ENCODE measurements around the gene TBCD.

Gene TBCD

GRCh38 chr17:82927661-82928601 is 176.1 kb downstream of the TBCD start:
- DNase-seq: no peak

GRCh38 chr17:82929011-82929622 is 177.3 kb downstream of the TBCD start:
- no peak for DNase-seq

- DNase-seq: no peak
Observed at GRCh38 chr17:82929676-82930042, 177.8 kb downstream of the TBCD start.

GRCh38 chr17:82930043-82930923 is 178.4 kb downstream of the TBCD start:
- peak; percentile 25 for DNase-seq

GRCh38 chr17:82930924-82931698 is 179.2 kb downstream of the TBCD start:
- peak; percentile 26 for DNase-seq

GRCh38 chr17:82931699-82932517 is 180.0 kb downstream of the TBCD start:
- peak; percentile 17 for DNase-seq

- DNase-seq: peak; percentile 13
Observed at GRCh38 chr17:82932518-82933310, 180.8 kb downstream of the TBCD start.

GRCh38 chr17:82933911-82934310 is 182.0 kb downstream of the TBCD start:
- no peak for DNase-seq

GRCh38 chr17:82935966-82936767 is 184.3 kb downstream of the TBCD start:
- peak; percentile 16 for DNase-seq

GRCh38 chr17:82936768-82937171 is 184.9 kb downstream of the TBCD start:
- DNase-seq: no peak

- peak; percentile 24 for DNase-seq
Observed at GRCh38 chr17:82937411-82938371, 185.8 kb downstream of the TBCD start.

GRCh38 chr17:82938486-82938872 is 186.6 kb downstream of the TBCD start:
- DNase-seq: peak; percentile 8

GRCh38 chr17:82938873-82939620 is 187.2 kb downstream of the TBCD start:
- DNase-seq: peak; percentile 28

GRCh38 chr17:82939621-82940135 is 187.8 kb downstream of the TBCD start:
- DNase-seq: peak; percentile 18

- peak; percentile 28 for DNase-seq
Observed at GRCh38 chr17:82940226-82941020, 188.6 kb downstream of the TBCD start.
